Tibial artery (tissue), 4 donors: ENCODE measurements around the gene CLECL1.

Source experiments
- DNase-seq, 2 donors: peaks; one replicate each; pipeline ENCODE4 v3.0.0-alpha.2; 2019
- H3K27ac ChIP-seq, 2 donors: fragments of 200-600 bp; sonication (generic) in 1 of 2; 1 replicate in 1 of 2; 2 replicates in 1 of 2; pipeline ENCODE4 v1.5.1; 2018 to 2019; ENCODE audit warnings: mild to moderate bottlenecking in 1 of 2
- H3K27me3 ChIP-seq, 2 donors: fragments of 200-600 bp; sonication (generic) in 1 of 2; one replicate each; pipeline versions ENCODE4 v1.5.1 to v1.6.0; 2016 to 2019
- H3K36me3 ChIP-seq, 3 donors: fragments of 200-600 bp; sonication (generic) in 2 of 3; one replicate each; pipeline ENCODE4 v1.5.1; 2016 to 2019; ENCODE audit warnings: mild to moderate bottlenecking in 2 of 3
- H3K4me1 ChIP-seq, 4 donors: fragments of 200-600 bp; sonication (generic) in 2 of 4; 1 replicate in 3 of 4; 2 replicates in 1 of 4; pipeline ENCODE4 v1.5.1; 2016 to 2019
- H3K4me3 ChIP-seq, 2 donors: fragments of 200-600 bp; sonication (generic) in 1 of 2; 1 replicate in 1 of 2; 2 replicates in 1 of 2; pipeline ENCODE4 v1.5.1; 2018 to 2019; ENCODE audit warnings: mild to moderate bottlenecking in 2 of 2
- H3K9me3 ChIP-seq, 3 donors: fragments of 200-600 bp; sonication (generic) in 1 of 3; one replicate each; pipeline ENCODE4 v1.5.1; 2016 to 2019
- intact Hi-C: fragments of 100-400 bp; cut with DNase I; formaldehyde crosslinking; loops from one replicate; pipeline ENCODE4 v1.15.0; 2023; ENCODE audit warnings: low total_unique reads
- TF ChIP-seq, protein P1 (sequence below), 2 experiments: fragments of 200-600 bp in 1 of 2; fragments of 450-650 bp in 1 of 2; IDR thresholded peaks; one replicate each; pipeline ENCODE4 v1.5.1; 2017 to 2019; ENCODE audit warnings: antibody characterized with exemption in 2 of 2, mild to moderate bottlenecking in 1 of 2, moderate library complexity in 1 of 2

Gene CLECL1

DNA sequence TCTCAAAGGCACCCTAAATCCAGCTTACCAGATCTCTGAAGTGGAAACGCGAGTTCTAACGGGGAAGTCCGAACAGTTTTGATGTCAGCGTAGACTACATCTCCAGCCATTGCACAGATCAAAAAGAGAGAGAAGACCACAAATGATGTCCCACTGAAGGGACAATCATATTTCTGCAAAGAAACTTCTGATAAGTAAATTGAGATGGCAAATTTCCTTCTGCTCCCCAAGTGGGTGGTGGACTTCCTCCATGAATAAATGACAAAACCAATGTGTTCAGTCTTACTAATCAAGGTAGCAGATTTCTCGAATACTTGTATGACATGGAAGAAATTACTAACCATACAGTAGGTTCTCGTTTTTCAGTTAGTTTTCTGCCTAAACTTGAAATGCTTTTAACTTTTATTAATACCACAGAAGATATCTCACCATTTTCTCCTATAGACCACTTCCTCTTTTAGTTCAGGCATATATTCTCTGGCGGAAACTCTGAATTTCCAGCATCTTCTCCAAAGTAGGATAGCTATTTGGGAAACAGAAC lies at the start of gene CLECL1:
Gene CLECL1 (minus strand): TSS at position 177 of the 541 bp plus-strand sequence.
- no peaks in the 10 kb centered on the region for H3K27me3 ChIP-seq
- no peak within 1 kb of the TSS for H3K4me3 ChIP-seq
- H3K4me1 ChIP-seq, result no peaks in the 10 kb centered on the region
- TF ChIP-seq, protein P1, sequence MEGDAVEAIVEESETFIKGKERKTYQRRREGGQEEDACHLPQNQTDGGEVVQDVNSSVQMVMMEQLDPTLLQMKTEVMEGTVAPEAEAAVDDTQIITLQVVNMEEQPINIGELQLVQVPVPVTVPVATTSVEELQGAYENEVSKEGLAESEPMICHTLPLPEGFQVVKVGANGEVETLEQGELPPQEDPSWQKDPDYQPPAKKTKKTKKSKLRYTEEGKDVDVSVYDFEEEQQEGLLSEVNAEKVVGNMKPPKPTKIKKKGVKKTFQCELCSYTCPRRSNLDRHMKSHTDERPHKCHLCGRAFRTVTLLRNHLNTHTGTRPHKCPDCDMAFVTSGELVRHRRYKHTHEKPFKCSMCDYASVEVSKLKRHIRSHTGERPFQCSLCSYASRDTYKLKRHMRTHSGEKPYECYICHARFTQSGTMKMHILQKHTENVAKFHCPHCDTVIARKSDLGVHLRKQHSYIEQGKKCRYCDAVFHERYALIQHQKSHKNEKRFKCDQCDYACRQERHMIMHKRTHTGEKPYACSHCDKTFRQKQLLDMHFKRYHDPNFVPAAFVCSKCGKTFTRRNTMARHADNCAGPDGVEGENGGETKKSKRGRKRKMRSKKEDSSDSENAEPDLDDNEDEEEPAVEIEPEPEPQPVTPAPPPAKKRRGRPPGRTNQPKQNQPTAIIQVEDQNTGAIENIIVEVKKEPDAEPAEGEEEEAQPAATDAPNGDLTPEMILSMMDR (IDR thresholded peaks at IDR 0.05), result no peak
- H3K27ac ChIP-seq, result no peak within 1 kb of the TSS
- no peaks in the 10 kb centered on the region for H3K36me3 ChIP-seq
- intact Hi-C loops, result no loop called here
- no peak for DNase-seq
- H3K9me3 ChIP-seq, result no peaks in the 10 kb centered on the region

DNA sequence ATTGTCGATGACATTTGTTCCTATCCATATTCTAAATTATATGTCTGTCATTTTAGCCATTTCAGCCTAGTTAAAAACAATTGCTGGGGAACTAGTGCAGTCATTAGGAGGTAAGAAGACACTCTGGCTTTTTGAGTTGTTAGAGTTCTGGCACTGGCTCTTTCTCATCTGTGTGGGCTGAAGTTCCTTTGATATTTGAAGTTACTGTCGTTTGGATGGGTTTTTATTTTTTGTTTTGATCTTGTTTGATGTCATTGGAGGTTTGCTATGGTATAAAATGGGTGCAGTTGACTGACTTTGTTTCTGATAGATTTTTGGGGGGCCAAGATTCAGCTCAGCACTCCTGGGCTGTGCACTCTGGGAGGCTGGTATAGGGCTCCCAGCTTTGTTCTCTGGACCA lies 48.5 kb upstream of the CLECL1 start:
- Histone ChIP-seq H3K27me3 (no peaks in the 10 kb centered on the region), H3K36me3 (no peaks in the 10 kb centered on the region), H3K4me3 (no peak overlapping the region), H3K9me3 (no peaks in the 10 kb centered on the region), H3K27ac (no peak overlapping the region), H3K4me1 (no peaks in the 10 kb centered on the region)
- TF ChIP-seq, protein P1 (IDR thresholded peaks at IDR 0.05), result no peak
- intact Hi-C loops, result no loop called here
- no peak for DNase-seq

DNA sequence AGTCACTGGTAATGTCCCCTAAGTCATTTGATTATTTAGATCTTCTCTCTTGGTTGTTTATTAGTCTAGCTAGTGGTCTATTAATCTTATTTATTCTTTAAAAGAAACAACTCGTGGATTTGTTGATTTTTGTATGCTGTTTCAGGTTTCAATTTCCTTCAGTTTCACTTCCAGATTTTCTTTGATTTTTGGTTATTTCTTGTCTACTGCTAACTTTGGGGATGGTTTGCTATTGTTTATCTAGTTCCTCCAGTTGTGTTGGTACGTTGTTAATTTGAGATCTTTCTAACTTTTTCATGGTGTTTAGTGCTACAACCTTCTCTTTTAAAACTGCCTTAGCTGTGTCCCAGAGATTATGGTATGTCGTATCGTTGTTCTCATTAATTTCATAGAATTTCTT lies 46.3 kb upstream of the CLECL1 start:
- intact Hi-C loops, result no loop called here
- Histone ChIP-seq H3K4me1 (no peaks in the 10 kb centered on the region), H3K27ac (no peak overlapping the region), H3K36me3 (no peaks in the 10 kb centered on the region), H3K27me3 (no peaks in the 10 kb centered on the region), H3K4me3 (no peak overlapping the region), H3K9me3 (no peaks in the 10 kb centered on the region)
- TF ChIP-seq, protein P1 (IDR thresholded peaks at IDR 0.05), result no peak
- no peak for DNase-seq

DNA sequence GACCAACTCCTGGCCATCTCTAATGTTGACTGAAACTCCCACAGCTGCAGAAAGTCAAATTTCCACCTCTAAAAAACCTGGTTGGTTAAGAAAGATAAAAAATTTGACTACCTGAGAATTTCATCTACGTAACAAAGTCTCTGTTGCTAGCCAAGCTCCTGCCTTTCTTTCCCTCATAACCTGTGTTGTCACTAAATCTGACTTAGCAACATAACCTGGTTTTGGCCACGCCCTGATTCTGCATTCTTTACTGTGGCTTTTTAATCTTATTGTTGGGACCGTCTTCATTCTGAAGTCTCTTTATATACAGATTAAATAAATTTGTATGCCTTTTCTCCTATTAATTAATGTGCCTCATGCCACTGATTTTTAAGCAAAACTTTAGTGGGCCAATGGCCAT lies 43.9 kb upstream of the CLECL1 start:
- Histone ChIP-seq H3K4me1 (no peaks in the 10 kb centered on the region), H3K4me3 (no peak overlapping the region), H3K36me3 (no peaks in the 10 kb centered on the region), H3K9me3 (no peaks in the 10 kb centered on the region), H3K27me3 (no peaks in the 10 kb centered on the region), H3K27ac (no peak overlapping the region)
- TF ChIP-seq, protein P1 (IDR thresholded peaks at IDR 0.05), result no peak
- intact Hi-C loops, result no loop called here
- DNase-seq, result no peak

DNA sequence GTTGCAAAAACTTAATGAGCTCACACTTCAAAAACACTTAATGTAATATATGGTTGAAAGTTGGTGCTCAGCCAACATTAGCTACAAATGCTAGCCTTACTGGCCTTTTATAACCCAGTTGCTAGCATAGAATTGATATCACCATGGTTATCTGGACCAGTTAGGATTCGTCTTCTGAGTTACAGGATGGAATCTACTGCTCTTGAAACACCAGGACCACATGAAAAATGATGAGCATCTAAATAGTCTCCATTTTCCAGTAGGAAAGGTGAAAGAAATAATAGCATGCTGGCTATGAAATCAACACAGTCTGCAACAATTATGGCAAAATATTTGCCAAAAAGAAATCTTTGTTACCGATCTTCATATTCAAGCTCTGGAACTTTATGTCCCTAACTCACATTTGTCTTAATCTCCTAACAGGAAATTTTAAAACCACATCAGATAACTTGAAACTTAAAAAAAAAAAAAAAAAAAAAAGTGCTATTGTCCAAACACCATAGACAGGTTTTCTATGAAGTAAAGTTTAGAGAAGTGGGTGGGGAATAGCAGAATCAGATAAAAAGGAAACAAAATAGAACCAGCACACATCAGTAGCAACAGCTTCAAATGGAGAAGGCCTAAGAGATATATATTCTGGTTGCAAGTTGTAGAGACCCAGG lies 40.5 kb upstream of the CLECL1 start:
- no peak overlapping the region for H3K4me3 ChIP-seq
- TF ChIP-seq, protein P1 (IDR thresholded peaks at IDR 0.05), result no peak
- H3K4me1 ChIP-seq, result no peaks in the 10 kb centered on the region
- no peak overlapping the region for H3K27ac ChIP-seq
- no peak for DNase-seq
- H3K36me3 ChIP-seq, result no peaks in the 10 kb centered on the region
- H3K9me3 ChIP-seq, result no peaks in the 10 kb centered on the region
- intact Hi-C loops, result no loop called here
- H3K27me3 ChIP-seq, result no peaks in the 10 kb centered on the region
